NCI-H1048 (cell line): ENCODE results near the gene NCR1.
"Not testable (repeated sequence)": the region's sequence is repeated elsewhere in the genome, so short reads cannot be mapped to it uniquely, and the experiment has no call there.

ENCODE experiments used
- DNase-seq: peaks from one replicate; lab custom pipeline; 2025; lab: John Stamatoyannopoulos, UW

The NCR1 gene

DNA sequence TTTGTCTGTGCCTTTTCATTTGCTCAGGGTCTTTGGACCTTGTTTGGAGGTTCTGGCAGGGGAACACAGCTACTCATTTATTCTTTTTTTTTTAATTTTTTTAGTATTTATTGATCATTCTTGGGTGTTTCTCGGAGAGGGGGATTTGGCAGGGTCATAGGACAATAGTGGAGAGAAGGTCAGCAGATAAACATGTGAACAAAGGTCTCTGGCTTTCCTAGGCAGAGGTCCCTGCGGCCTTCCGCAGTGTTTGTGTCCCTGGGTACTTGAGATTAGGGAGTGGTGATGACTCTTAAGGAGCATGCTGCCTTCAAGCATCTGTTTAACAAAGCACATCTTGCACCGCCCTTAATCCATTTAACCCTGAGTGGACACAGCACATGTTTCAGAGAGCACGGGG lies 2.0 kb downstream of the NCR1 start:
- not testable (repeated sequence) for DNase-seq

DNA sequence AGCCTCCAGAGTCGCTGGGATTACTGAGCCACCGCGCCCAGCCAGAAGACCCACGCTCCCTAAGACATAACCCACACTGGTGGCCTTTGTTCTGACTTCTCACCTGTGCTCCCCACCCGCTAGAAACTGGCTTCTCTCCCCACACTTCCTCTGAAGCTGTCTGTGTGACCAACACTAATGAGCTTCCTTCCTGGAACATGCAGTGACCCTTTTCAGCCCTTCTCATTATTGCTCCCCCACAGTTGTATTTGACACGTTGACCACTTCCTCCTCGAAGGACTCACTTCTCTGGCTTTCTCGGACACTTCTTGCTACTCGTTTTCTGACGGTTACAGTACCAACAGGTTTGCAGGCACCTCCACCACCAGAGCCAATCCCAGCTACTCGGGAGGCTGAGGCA lies 10.9 kb downstream of the NCR1 start:
- DNase-seq = no peak

DNA sequence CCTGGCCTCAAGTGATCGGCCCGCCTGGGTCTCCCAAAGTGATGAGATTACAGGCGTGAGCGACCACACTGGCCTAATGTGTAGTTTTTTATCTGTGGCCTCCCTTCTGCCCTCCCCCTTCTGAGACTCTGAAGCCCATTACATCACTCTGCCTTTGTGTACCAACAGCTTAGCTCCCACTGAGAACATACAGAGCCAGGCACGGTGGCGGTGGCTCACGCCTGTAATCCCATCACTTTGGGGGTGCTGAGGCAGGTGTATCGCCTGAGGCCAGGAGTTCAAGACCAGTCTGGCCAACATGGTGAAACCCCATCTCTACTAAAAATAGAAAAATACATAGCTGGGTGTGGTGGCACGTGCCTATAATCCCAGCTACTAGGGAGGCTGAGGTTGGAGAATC lies 12.6 kb downstream of the NCR1 start:
- no peak for DNase-seq

DNA sequence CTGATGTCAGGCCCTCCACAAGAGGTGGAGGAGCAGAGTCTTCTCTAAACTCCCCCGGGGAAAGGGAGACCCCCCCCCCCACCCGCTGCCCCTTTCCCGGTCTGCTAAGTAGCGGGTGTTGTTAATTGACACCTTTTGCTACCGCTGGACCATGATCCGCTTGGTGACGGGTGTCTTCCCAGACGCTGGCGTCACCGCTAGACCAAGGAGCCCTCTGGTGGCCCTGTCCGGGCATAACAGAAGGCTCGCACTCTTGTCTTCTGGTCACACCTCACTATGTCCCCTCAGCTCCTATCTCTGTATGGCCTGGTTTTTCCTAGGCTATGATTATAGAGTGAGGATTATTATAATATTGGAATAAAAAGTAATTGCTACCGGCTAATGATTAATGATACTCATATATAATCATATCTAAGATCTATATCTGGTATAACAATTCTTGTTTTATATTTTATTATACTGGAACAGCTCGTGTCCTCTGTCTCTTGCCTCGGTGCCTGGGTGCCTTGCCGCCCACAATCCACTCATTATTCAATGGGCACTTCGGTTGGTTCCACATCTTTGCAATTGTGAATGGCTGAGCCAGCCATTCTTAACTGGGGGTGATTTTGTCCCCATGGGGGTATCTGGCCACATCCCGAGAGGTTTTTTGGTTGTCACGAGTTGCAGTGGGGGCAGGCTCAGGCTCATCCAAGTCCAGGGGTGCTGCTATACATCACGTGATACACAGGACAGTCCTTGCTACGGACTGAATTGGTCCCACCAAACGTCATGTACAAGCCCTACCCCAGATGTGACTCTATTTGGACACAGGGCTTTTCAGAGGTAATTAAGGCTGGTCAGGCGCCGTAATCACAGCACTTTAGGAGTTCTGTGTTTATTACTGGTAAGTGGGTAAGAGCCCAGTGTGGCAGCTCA lies 14.0 kb downstream of the NCR1 start:
- DNase-seq = not testable (repeated sequence)

DNA sequence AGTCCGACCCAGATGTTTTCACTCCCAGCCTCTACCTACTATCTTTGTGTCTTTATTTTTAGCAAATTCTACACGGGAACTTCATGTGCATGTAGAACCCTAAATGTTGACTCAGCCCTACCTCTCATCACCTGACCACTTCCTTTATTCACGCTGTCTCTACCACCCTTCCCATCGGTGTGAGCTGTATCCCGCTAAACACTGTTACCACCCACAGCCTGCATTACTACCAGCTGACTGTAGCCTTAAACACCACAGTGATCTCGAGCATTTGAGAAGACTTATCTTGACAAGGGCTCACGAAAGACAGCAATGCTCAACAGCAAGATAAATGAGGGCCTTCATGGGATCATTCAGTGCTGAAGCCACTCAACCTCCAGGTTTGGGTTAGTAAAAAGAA lies 15.1 kb downstream of the NCR1 start:
- DNase-seq = no peak

DNA sequence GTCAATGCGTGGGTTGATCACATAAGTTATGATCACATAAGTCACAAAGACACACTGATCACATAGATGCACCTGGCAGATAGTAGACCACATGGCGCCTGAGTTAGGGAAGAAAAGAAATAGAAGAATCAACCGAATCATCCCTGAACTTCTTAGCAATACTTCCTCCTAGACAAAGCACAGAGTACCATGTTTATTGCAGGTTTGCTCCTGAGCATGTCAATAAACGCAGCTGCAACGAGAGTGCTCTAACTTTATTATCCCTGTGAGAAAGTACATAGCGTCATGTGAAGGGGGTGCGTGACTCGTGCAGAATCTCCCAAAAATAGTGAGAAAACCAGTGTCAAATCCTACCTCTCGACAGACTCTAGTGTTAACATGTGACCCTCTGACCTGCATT lies 17.3 kb downstream of the NCR1 start:
- DNase-seq = no peak

DNA sequence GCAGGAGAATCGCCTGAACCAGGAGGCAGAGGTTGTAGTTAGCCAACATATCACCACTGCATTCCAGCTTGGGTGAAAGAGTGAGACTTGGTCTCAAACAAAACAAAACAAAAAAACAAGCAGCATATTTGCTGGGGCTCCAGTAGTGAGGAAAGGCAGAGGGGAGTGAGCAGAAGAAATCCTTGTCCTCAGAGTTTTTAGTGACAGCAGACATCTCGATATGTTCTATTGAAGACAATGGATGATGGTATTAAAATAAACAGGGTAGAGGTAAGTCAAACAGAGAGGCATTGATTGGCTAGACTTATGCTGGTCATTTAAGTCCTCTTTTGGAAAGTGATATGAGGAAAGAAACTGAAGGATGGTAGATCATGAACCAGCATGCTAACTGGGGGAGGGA lies 22.4 kb downstream of the NCR1 start:
- DNase-seq = no peak

DNA sequence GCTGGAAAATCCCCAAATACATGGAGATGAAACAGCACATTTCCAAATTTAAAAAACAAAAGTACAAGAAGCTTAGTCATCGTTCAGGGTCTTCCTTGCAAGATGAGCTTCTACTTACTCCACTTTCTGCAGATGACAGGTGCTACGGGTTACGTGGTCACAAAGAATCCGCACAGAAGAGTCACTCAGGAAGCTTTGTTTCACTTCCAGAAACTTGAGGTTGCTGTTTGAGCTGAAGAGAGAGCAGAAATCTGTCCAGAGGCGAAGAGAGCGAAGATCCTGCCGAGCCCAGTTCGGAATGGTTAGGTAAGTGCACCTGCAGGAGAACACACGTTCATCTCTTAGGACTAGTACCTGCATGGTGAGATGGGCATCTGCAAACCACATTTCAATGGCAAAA lies 32.0 kb downstream of the NCR1 start:
- DNase-seq = no peak

DNA sequence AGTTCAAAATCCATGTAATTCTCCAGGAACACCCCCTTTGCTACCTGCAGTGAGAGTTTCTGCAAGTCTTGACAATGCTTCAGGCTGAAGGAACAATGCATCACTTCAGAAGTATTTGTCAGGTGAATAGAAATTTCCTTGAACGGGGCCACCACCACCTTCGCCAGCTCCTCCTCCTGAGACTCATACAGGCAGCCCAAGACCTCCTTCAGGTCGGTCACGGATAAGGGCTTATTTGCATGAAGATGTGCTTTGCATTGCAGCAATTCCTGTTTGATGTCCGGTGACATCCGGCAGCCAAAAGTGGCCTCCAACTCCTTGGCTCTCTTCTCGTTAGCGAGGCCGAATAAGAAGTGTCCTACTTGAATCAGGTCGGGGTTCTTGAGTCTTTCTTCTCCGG lies 33.0 kb downstream of the NCR1 start:
- no peak for DNase-seq

DNA sequence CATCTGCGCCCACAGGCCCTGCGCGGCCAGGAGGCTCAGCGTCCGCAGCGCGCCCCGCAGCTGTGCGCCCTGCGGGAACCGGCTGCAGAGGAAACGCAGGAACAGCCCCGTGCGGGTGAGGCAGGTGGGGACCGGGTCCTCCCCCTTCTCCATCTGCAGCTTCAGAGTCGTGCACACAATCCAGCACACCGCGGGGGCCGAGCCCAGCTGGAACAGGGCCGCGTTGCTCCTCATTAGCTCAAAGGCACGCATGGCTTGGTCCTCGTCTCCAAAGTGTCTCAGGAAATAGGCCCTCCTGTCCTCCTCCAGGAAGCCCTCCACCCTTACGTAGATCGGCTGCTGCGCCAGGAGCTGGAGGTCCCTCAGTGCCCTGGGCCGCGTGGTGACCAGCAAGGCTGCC lies 33.6 kb downstream of the NCR1 start:
- DNase-seq = not testable (repeated sequence)

DNA sequence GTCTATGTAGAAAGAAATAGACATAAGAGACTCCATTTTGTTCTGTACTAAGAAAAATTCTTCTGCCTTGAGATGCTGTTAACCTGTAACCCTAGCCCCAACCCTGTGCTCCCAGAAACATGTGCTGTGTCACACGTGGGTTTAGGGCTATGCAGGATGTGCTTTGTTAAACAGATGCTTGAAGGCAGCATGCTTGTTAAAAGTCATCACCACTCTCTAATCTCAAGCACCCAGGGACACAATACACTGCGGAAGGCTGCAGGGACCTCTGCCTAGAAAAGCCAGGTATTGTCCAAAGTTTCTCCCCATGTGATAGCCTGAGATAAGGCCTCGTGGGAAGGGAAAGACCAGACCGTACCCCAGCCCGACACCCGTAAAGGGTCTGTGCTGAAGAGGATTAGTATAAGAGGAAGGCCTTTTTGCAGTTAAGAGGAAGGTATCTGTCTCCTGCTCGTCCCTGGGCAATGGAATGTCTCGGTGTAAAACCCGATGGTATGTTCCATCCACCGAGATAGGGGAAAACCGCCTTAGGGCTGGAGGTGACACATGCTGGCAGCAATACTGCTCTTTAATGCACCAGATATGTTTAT lies 37.9 kb downstream of the NCR1 start:
- DNase-seq = not testable (repeated sequence)

DNA sequence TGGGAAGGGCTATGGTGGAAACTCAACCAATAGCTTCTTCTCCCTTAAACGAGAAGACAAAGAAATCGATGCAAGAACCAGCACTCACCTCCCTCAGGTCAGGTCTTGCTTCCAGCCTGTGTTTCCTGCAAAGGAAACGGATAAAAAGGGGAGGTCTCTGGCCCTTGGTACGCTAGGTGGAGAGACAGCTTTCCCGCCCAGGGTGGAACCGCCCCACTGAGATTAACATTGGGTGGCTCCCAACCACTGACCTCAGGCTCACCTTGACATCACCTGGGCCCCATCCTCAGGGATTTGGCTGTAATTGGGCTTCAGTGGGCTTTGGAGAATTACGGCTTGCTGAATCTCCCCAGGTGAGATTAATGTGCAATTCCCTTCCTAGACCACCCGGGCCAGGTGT lies 41.4 kb downstream of the NCR1 start, which contains the start of gene NLRP7:
TSS of gene NLRP7 (minus strand) at position 150 of the 400 bp plus-strand sequence.
- no peak for DNase-seq

DNA sequence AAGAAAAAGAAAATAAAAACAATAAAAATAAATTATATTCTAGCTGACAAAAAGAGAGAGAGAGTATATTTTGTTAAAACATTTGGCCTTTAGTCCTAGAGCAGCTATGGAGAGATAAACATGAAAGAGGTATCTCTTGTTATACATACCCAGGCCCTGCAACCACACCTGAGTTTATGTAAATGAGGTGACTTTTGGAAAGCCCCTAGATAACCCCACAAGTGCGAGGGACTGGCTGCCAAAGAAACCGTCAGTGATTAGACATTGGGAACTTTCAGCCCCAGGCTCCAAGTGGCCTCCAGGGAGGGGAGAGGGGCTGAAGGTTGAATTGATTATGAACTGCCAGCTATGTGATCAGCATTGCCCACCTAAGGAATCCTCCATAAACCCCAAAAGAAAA lies 43.5 kb downstream of the NCR1 start:
- DNase-seq = no peak

DNA sequence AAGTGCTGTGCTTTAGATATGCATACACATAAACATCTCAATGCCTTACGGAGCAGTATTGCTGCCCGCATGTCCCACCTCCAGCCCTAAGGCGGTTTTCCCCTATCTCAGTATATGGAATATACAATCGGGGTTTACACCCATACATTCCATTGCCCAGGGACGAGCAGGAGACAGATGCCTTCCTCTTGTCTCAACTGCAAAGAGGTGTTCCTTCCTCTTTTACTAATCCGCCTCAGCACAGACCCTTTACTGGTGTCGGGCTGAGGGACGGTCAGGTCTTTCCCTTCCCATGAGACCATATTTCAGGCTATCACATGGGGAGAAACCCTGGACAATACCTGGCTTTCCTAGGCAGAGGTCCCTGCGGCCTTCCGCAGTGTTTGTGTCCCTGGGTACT lies 44.6 kb downstream of the NCR1 start:
- not testable (repeated sequence) for DNase-seq

DNA sequence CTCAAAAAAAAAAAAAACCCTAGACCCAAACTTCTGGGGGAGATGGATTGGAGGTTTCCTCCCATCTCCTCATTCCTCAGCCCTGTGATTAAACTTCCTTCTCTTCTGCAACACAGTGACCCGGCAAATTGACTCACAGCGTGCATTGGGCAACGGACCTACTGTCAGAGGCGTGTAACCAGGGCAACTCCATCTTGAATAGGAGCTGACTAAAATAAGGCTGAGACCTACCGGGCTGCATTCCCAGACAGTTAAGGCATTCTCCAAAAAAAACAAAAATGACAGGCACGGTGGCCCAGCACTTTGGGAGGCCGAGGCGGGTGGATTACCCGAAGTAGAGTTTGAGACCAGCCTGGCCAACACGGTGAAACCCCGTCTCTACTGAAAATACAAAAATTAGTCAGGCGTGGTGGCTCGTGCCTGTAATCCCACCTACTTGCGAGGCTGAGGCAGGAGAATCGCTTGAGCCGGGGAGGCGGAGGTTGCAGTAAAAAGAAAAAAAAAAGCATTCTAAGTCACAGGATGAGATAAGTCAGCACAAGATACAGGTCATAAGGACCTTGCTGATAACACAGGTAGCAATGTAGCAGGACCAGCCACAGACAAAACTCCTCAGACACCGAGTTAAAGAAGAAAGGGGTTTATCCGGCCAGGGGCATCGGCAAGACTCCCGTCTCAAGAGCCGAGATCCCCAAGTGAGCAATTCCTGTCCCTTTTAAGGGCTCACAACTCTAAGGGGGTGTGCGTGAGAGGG lies 46.8 kb downstream of the NCR1 start:
- DNase-seq = no peak

DNA sequence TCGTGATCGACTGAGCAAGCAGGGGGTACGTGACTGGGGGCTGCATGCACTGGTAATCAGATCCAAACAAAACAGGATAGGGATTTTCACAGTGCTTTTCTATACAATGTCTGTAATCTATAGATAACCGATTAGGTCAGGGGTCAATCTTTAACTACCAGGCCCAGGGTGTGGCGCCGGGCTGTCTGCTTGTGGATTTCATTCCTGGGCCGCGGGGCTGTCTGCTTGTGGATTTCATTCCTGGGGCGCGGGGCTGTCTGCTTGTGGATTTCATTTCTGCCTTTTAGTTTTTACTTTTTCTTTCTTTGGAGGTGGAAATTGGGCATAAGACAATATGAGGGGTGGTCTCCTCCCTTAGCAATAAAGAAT lies 47.4 kb downstream of the NCR1 start:
- DNase-seq = not testable (repeated sequence)

DNA sequence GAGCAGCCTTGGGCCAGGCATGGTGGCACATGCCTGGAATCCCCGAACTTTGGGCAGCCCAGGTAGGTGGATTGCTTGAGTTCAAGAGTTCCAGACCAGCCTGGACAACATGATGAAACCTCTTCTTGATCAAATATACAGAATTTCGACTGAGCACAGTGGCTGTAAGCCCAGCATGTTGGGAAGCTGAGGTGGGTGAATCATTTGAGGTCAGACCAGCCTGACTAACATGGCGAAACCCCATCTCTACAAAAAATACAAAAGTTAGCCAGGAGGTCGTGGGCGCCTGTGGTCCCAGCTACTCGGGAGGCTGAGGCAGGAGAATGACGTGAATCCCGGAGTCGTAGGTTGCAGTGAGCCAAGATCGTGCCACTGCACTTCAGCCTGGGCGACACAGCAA lies 49.4 kb downstream of the NCR1 start:
- no peak for DNase-seq

DNA sequence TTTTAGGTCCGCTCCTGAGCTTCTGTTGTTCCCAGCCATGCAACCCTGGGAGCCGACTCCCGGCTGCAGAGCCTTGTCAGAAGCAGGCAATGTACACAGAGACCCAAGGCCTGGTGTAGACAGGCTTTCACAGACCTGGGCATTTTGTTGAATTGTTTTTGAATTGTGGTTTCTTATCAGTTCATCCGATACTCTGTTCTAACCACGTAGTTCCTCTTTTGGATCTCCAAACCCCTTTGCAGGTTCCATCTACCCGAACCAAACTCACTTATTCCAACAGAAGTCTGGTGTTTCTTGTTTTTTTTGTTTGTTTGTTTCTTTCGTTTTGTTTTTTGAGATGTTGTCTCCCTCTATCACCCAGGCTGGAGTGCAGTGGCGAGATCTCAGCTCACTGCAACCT lies 53.9 kb downstream of the NCR1 start:
- no peak for DNase-seq
